B cell (primary cell): ENCODE data around the gene SOX18.

Experiments used
- EZH2 ChIP-seq: IDR thresholded peaks from 2 replicates; pipeline ENCODE4 v1.6.1; 2012; ENCODE audit warnings: borderline replicate concordance, low read depth, mild to moderate bottlenecking, moderate library complexity, low read length; ENCODE audit not compliant: insufficient read depth, poor library complexity, severe bottlenecking
- TF ChIP-seq, protein P1 (sequence below): fragments of 200-600 bp; IDR thresholded peaks from one replicate; pipeline ENCODE4 v1.8.0; 2022; ENCODE audit warnings: antibody characterized with exemption, mild to moderate bottlenecking

DNA sequence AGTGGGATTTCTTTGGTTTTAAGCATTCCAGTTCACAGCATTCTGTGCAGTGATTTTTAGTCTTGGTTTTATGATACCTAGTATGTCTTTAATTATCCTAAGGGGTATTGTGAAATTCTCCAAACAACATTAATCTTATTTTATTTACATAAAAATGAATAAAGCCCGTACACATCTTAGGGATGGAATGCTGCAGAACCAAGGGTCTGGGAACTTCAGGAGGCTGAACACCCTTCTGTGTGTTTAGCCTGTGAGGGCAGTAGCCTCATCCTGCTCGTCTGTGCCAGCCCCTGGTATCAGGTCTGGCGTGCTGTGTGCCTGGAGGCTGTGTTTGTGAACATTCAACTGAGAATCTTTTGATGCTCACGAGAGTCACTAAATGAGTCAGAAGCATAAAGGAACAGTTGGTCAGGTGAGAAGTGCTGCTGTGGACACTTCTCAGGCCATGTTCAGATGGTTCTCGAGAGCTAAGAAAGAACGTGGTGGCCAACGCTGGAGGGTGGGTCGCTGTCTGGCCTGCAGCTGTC lies 38.7 kb downstream of the SOX18 start:
- TF ChIP-seq, protein P1, sequence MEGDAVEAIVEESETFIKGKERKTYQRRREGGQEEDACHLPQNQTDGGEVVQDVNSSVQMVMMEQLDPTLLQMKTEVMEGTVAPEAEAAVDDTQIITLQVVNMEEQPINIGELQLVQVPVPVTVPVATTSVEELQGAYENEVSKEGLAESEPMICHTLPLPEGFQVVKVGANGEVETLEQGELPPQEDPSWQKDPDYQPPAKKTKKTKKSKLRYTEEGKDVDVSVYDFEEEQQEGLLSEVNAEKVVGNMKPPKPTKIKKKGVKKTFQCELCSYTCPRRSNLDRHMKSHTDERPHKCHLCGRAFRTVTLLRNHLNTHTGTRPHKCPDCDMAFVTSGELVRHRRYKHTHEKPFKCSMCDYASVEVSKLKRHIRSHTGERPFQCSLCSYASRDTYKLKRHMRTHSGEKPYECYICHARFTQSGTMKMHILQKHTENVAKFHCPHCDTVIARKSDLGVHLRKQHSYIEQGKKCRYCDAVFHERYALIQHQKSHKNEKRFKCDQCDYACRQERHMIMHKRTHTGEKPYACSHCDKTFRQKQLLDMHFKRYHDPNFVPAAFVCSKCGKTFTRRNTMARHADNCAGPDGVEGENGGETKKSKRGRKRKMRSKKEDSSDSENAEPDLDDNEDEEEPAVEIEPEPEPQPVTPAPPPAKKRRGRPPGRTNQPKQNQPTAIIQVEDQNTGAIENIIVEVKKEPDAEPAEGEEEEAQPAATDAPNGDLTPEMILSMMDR: no peak
- no peak for TF ChIP-seq EZH2
